Esophagus muscularis mucosa (tissue), 4 donors: ENCODE data around the gene EXOC6B. TPM values are rescaled to one million over a fixed set of nuclear protein-coding genes. Genes with fewer than 3 reads are reported as not detected.

Source experiments
- DNase-seq: peaks from one replicate; pipeline ENCODE4 v3.0.0-alpha.2; 2017; ENCODE audit errors: extremely low spot score
- H3K27ac ChIP-seq, 4 donors: fragments of 200-600 bp; sonication (generic); replicated peaks in 1 of 4; 1 replicate in 3 of 4; 2 replicates in 1 of 4; pipeline ENCODE4 v1.5.1; 2016 to 2019; ENCODE audit warnings: mild to moderate bottlenecking in 1 of 4
- H3K27me3 ChIP-seq, 4 donors: fragments of 200-600 bp; sonication (generic); one replicate each; pipeline versions ENCODE4 v1.5.1 to v1.6.0; 2016 to 2019
- H3K36me3 ChIP-seq, 4 donors: fragments of 200-600 bp; sonication (generic); one replicate each; pipeline ENCODE4 v1.5.1; 2016 to 2019
- H3K4me1 ChIP-seq, 4 donors: fragments of 200-600 bp; sonication (generic); one replicate each; pipeline ENCODE4 v1.5.1; 2016 to 2019
- H3K4me3 ChIP-seq, 4 donors: fragments of 200-600 bp; sonication (generic); 1 replicate in 2 of 4; 2 replicates in 2 of 4; pipeline ENCODE4 v1.5.1; 2016 to 2019; ENCODE audit warnings: mild to moderate bottlenecking in 4 of 4, moderate library complexity in 1 of 4
- H3K9me3 ChIP-seq, 4 donors: fragments of 200-600 bp; sonication (generic); 1 replicate in 3 of 4; 2 replicates in 1 of 4; pipeline ENCODE4 v1.5.1; 2016 to 2019
- CTCF ChIP-seq, 3 experiments: fragments of 200-600 bp in 2 of 3; fragments of 450-650 bp in 1 of 3; sonication (generic) in 2 of 3; IDR thresholded peaks; one replicate each; pipeline ENCODE4 v1.5.1; 2017 to 2019; ENCODE audit warnings: antibody characterized with exemption in 3 of 3, mild to moderate bottlenecking in 2 of 3, moderate library complexity in 1 of 3
- EP300 ChIP-seq: sonication (generic); formaldehyde crosslinking; IDR thresholded peaks from one replicate; pipeline ENCODE4 v1.6.1; 2017; ENCODE audit warnings: antibody characterized with exemption
- POLR2A ChIP-seq: fragments of 450-650 bp; IDR thresholded peaks from one replicate; pipeline ENCODE4 v1.6.1; 2017; ENCODE audit warnings: antibody characterized with exemption, moderate library complexity, mild to moderate bottlenecking, low read depth
- POLR2AphosphoS5 ChIP-seq, 2 donors: sonication (generic); formaldehyde crosslinking; IDR thresholded peaks; one replicate each; pipeline ENCODE4 v1.6.1; 2017; ENCODE audit warnings: antibody characterized with exemption in 2 of 2
- WGBS: methylation state at CpG from one replicate; pipeline ENCODE4 v1.1.5; 2018; 5-methylcytosine and 5-hydroxymethylcytosine counted together
- intact Hi-C: fragments of 100-400 bp; cut with DNase I; formaldehyde crosslinking; loops from one replicate; pipeline ENCODE4 v1.15.1; 2023
- total RNA-seq, 4 donors: library from RNA; depleted of rRNA; stranded (reverse); fragments of >200 nt; gene quantifications; one replicate each; pipeline versions ENCODE4 v1.1.0 to v1.2.1, GENCODE V29; 2016

Gene EXOC6B
- total RNA-seq, 4 donors from 2014 or later, result 24.5 to 45.9 (median 37.4) TPM

- Histone ChIP-seq H3K4me3 (no peak overlapping the region), H3K27me3 (no peaks in the 10 kb centered on the region), H3K4me1 (peaks cover 0 to 18% (median 7%) of the 10 kb centered on the region in 4 donors), H3K9me3 (no peaks in the 10 kb centered on the region), H3K36me3 (no peaks in the 10 kb centered on the region), H3K27ac (no peak overlapping the region)
- intact Hi-C loops, result no loop called here
- no peak for TF ChIP-seq CTCF (IDR thresholded peaks at IDR 0.05)
- no peak for TF ChIP-seq POLR2AphosphoS5 (IDR thresholded peaks at IDR 0.05)
- no peak for TF ChIP-seq POLR2A
- TF ChIP-seq EP300, result no peak
- no peak for DNase-seq
- 76% methylated on average over 1 of the region's 1 CpG for WGBS
Measured at GRCh38 chr2:72413716-72414115, 412.1 kb downstream of the EXOC6B start.

- WGBS, result 54% methylated on average over 1 of the region's 1 CpG
Measured at GRCh38 chr2:72412214-72412613, 413.6 kb downstream of the EXOC6B start.

GRCh38 chr2:72399879-72400278 is 426.0 kb downstream of the EXOC6B start:
- intact Hi-C loops, result no loop called here
- H3K27me3 ChIP-seq, result no peaks in the 10 kb centered on the region
- TF ChIP-seq POLR2A, result no peak
- TF ChIP-seq CTCF (IDR thresholded peaks at IDR 0.05), result no peak
- no peak for TF ChIP-seq POLR2AphosphoS5 (IDR thresholded peaks at IDR 0.05)
- TF ChIP-seq EP300, result no peak
- DNase-seq, result no peak
- no peak overlapping the region for H3K27ac ChIP-seq
- H3K4me1 ChIP-seq, result no peaks in the 10 kb centered on the region
- no peak overlapping the region for H3K4me3 ChIP-seq
- H3K36me3 ChIP-seq, result no peaks in the 10 kb centered on the region
- peaks cover 0 to 30% (median 12%) of the 10 kb centered on the region in 4 donors for H3K9me3 ChIP-seq

More at GRCh38 chr2:72412214-72412613, 413.6 kb downstream of the EXOC6B start:
- no peak for DNase-seq
- Histone ChIP-seq H3K4me1 (peaks cover 0 to 18% (median 7%) of the 10 kb centered on the region in 4 donors), H3K27me3 (no peaks in the 10 kb centered on the region), H3K4me3 (no peak overlapping the region), H3K36me3 (no peaks in the 10 kb centered on the region), H3K9me3 (no peaks in the 10 kb centered on the region), H3K27ac (no peak overlapping the region)
- intact Hi-C loops, result no loop called here
- TF ChIP-seq EP300 (no peak), POLR2A (no peak), POLR2AphosphoS5 (IDR thresholded peaks at IDR 0.05) (no peak), CTCF (IDR thresholded peaks at IDR 0.05) (no peak)

- Histone ChIP-seq H3K4me3 (no peak overlapping the region), H3K4me1 (no peaks in the 10 kb centered on the region), H3K9me3 (peaks cover 0 to 10% (median 6%) of the 10 kb centered on the region in 4 donors), H3K27ac (no peak overlapping the region), H3K36me3 (no peaks in the 10 kb centered on the region), H3K27me3 (no peaks in the 10 kb centered on the region)
- TF ChIP-seq CTCF (IDR thresholded peaks at IDR 0.05) (no peak), POLR2AphosphoS5 (IDR thresholded peaks at IDR 0.05) (no peak), EP300 (no peak), POLR2A (no peak)
- intact Hi-C loops, result no loop called here
- no peak for DNase-seq
- 92% methylated on average over 1 of the region's 1 CpG for WGBS
Measured at GRCh38 chr2:72395096-72395495, 430.7 kb downstream of the EXOC6B start.

GRCh38 chr2:72394541-72395070 is 431.2 kb downstream of the EXOC6B start:
- Histone ChIP-seq H3K36me3 (no peaks in the 10 kb centered on the region), H3K27me3 (no peaks in the 10 kb centered on the region)

More at GRCh38 chr2:72394541-72395070, 431.2 kb downstream of the EXOC6B start:
- H3K4me1 ChIP-seq, result no peaks in the 10 kb centered on the region
- peaks cover 0 to 6% (median 2%) of the 10 kb centered on the region in 4 donors for H3K9me3 ChIP-seq
- intact Hi-C loops, result no loop called here
- TF ChIP-seq POLR2A (no peak), CTCF (IDR thresholded peaks at IDR 0.05) (no peak), POLR2AphosphoS5 (IDR thresholded peaks at IDR 0.05) (no peak), EP300 (no peak)
- no peak overlapping the region for H3K27ac ChIP-seq
- no peak for DNase-seq
- no peak overlapping the region for H3K4me3 ChIP-seq
